T47D (cell line): Measurements from ENCODE around the gene SLC51A.

Experiments
- DNase-seq, 2 experiments: peaks; one replicate each; pipeline versions ENCODE4 v3.0.0 to v3.0.0-alpha.2; 2011 to 2012; ENCODE audit warnings: low read depth in 1 of 2, low spot score in 1 of 2
- JUND ChIP-seq: IDR thresholded peaks from 2 replicates; pipeline ENCODE4 v1.6.1; 2012; ENCODE audit warnings: low read depth
- in situ Hi-C: cut with HindIII; loops from 2 replicates; pipeline ENCODE4 v1.10.0; 2016; ENCODE audit warnings: low sequenced_read_pairs, low pct_unique_long_range_greater_than_20kb

Gene SLC51A

DNA sequence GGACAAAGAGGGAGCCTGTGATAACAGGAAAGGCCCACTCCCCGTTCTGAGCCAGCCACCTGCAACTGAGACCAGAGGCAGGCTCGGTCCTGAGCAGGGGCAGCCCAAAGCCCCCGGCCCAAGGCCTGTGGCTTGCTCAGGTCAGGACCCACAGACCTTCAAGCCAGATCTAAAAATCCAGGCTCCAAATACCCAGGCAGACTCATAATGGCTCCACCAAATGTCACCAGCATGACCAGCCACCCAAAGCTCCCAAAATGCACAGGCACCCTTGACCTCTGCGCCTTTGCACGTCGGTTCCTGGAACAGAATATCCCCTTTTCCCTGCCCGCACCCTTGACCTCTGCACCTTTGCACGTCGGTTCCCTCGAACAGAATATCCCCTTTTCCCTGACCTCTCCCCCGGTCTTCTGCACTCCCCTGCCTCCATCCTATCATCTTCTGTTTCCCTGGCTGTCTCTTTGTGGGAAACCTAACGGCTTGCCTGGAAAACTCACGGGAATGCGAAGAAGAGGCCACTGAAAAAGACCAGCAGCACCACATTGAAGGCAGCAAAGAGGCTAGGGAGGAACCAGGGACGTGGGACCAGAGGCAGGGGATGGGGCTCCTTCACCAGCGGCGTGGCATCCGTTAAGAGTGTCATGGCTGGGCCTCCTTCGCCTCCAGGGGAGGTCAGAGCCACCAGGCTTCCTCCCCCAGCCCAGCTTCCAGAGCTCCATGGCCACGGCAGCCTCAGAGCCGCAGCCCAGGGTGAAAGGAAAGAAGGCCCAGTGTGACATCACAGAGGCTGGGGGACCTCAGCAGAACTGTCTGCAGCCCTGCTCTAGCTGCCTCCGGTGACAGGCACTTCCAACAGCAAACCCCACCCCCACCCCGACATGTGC is 5.4 kb upstream of the SLC51A start, which contains the start of gene ZDHHC19:
Gene ZDHHC19 (minus strand): TSS at position 728 of the 884 bp plus-strand sequence. CDS start 85 bp downstream, at position 643.
- no peak for DNase-seq
- in situ Hi-C loops = no loop called here
- no peak for TF ChIP-seq JUND

DNA sequence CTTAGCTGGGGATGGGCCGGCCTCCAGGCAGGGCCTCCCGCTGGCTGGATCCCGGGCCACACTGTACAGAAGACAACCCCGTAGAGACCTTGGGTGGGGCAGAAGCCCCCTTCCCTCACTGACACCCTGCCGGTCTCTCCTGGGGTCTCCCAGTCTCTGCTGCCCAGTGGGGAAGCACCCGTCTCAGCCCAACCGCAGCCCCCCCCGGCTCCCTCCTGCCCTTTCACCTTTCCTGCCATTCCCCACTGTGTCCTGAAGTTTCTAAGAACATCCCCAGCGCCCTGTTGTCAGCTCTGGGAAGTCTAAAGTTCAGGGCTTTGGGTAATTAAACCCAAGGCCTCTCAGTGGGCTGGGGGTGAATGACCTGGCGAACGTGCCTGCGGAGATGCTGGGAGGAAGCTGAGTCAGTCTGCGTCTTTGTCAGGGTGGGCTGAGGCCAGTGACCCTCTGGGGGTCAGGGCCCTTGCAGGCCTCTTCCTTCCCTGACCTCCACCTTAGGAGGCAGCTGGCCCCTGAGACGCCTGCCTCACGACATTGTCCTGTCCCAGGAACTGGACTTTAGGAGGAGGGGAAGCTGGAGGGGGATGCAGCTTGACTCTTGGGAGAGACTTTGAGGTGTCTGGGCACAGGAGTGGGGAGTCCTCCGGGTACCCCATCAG is 1.4 kb upstream of the SLC51A start:
- in situ Hi-C loops = no loop called here
- no peak for DNase-seq

GRCh38 chr3:196215493-196216020 is 777 bp upstream of the SLC51A start:
- no peak for DNase-seq
- TF ChIP-seq JUND = no peak
- in situ Hi-C loops = no loop called here

More for the DNA sequence above, 1.4 kb upstream of the SLC51A start:
- TF ChIP-seq JUND = no peak

DNA sequence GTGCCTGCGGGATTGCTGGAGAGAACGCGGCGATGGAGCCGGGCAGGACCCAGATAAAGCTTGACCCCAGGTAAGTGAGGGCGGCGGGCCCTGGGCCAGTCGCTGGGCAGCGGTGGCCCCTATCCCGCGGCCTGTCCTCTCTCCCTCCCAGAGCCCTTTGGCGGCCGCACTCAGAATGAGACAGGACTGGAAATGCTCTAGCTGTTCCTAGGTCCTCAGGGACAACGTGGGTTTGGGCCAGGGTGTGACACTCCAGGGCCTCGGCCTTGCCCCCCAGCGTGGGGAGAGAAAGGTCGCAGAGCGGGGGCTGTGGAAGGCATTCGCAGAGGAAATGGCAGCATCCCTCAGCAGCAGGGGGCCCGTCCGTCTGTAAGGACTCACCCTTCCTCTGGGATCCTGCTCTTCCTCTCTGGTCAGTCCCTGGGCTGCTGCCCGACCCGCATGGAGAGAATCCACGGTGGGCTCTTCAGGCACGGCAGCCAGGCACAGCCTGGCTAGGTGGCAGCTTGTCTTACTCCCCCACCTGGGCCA is 412 bp downstream of the SLC51A start:
- in situ Hi-C loops = no loop called here
- no peak for TF ChIP-seq JUND
- DNase-seq = no peak

DNA sequence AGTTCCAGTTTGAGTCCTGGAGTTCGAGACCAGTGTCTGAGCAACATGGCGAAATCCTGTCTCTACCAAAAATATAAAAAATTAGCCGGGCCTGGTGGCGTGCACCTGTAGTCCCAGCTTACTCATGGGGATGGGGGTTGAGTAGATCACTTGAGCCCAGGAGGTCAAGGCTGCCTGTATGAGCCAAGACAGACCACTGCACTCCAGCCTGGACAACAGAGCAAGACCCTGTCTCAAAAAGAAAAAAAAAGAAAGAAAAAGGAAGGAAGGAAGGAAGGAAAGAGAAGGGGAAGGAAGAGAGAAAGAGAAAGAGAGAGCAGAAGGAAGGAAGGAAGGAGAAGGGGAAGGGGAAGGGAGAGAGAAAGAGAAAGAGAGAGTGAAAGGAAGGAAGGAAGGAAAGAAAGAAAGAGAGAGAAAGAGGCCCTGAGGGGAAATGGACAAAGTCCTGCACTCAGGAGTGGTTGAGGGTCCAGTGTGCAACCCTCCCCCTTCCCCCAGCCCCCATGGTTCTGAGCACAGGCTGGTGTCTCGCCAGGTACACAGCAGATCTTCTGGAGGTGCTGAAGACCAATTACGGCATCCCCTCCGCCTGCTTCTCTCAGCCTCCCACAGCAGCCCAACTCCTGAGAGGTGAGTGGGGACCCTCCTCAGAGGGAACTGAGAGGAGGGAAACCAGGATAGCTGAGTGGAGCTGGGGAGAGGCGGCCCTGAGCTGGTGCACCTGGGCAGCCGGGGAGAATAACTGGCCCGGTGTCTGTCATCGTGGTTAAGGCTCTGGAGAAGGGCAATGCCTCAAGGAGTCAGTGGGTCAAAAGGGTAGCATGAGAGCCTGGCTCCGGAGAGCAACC is 1.2 kb downstream of the SLC51A start:
- TF ChIP-seq JUND = no peak
- in situ Hi-C loops = no loop called here
- DNase-seq = no peak

- peak; percentile 75 to 89 for DNase-seq
- no peak for TF ChIP-seq JUND
- in situ Hi-C loops = no loop called here
Measured at GRCh38 chr3:196218155-196218712, 1.9 kb downstream of the SLC51A start.

GRCh38 chr3:196219194-196219969 is 3.0 kb downstream of the SLC51A start:
- in situ Hi-C loops = no loop called here
- TF ChIP-seq JUND = no peak
- peak in 1 of 2 experiments; percentile 47 for DNase-seq

DNA sequence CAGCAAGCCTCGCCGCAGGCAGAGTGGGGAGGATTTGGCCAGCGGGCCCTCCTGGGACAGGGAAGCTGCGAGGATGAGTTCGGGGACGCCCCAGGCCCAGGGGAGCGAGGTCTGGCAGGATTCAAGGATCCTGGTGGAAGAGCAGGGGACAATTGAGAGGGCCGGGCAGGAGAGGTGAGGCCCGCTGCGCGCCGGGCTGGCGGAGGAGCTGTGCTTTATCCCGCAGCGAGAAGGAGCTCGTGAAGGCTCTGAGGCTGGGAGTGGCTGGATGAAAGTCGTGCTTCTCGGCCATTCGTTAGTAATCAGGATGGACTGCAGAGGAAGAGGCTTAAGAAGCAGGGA is 3.6 kb downstream of the SLC51A start:
- in situ Hi-C loops = no loop called here
- TF ChIP-seq JUND = no peak
- DNase-seq = no peak

- in situ Hi-C loops = no loop called here
- no peak for DNase-seq
Measured at GRCh38 chr3:196220587-196220986, 4.3 kb downstream of the SLC51A start.

GRCh38 chr3:196220991-196221390 is 4.7 kb downstream of the SLC51A start:
- DNase-seq = no peak
- TF ChIP-seq JUND = no peak
- in situ Hi-C loops = no loop called here

More at GRCh38 chr3:196220587-196220986, 4.3 kb downstream of the SLC51A start:
- TF ChIP-seq JUND = no peak
